Smooth muscle cell (in vitro differentiated cells): ENCODE measurements around the gene LGSN. TPM values are rescaled to one million over a fixed set of nuclear protein-coding genes. Genes with fewer than 3 reads are reported as not detected.
"Not testable (repeated sequence)": the region's sequence is repeated elsewhere in the genome, so short reads cannot be mapped to it uniquely, and the experiment has no call there.

ENCODE experiments used
- DNase-seq: peaks from one replicate; lab custom pipeline; 2025; ENCODE audit not compliant: unreplicated experiment; lab: John Stamatoyannopoulos, UW
- H2AFZ ChIP-seq: fragments of 200-600 bp; sonication (generic); 2 replicates; pipeline ENCODE4 v1.6.0; 2016; ENCODE audit warnings: antibody characterized with exemption, low read depth, mild to moderate bottlenecking
- H3F3A ChIP-seq: fragments of 200-600 bp; sonication (generic); 2 replicates; pipeline ENCODE4 v1.6.0; 2017; ENCODE audit warnings: antibody characterized with exemption, low read depth
- H3K27ac ChIP-seq: fragments of 200-600 bp; sonication (generic); 2 replicates; pipeline ENCODE4 v1.5.1; 2016; ENCODE audit warnings: low read depth, mild to moderate bottlenecking
- H3K27me3 ChIP-seq: fragments of 200-600 bp; sonication (generic); 2 replicates; pipeline ENCODE4 v1.6.1; 2016; ENCODE audit warnings: low read depth, mild to moderate bottlenecking
- H3K36me3 ChIP-seq: fragments of 200-600 bp; sonication (generic); 2 replicates; pipeline ENCODE4 v1.5.1; 2016; ENCODE audit warnings: low read depth
- H3K4me1 ChIP-seq: fragments of 200-600 bp; sonication (generic); 2 replicates; pipeline ENCODE4 v1.5.1; 2016; ENCODE audit warnings: low read depth
- H3K4me2 ChIP-seq: fragments of 200-600 bp; sonication (generic); 2 replicates; pipeline ENCODE4 v1.6.0; 2016; ENCODE audit warnings: mild to moderate bottlenecking
- H3K4me3 ChIP-seq: fragments of 200-600 bp; sonication (generic); 2 replicates; pipeline ENCODE4 v1.5.1; 2016; ENCODE audit warnings: mild to moderate bottlenecking
- H3K79me2 ChIP-seq: fragments of 200-600 bp; sonication (generic); 2 replicates; pipeline ENCODE4 v1.6.0; 2016; ENCODE audit warnings: low read depth, mild to moderate bottlenecking
- H3K9ac ChIP-seq: fragments of 200-600 bp; sonication (generic); 2 replicates; pipeline ENCODE4 v1.6.0; 2016; ENCODE audit warnings: low read depth
- H3K9me3 ChIP-seq: fragments of 200-600 bp; sonication (generic); replicated peaks from 2 replicates; pipeline ENCODE4 v1.5.1; 2016; ENCODE audit warnings: low read depth
- H4K20me1 ChIP-seq: fragments of 200-600 bp; sonication (generic); 2 replicates; pipeline ENCODE4 v1.6.0; 2016; ENCODE audit warnings: low read depth
- WGBS: methylation state at CpG from one replicate; pipeline ENCODE4 v1.1.7; 2016; ENCODE audit warnings: low lambda C conversion rate; 5-methylcytosine and 5-hydroxymethylcytosine counted together
- polyA plus RNA-seq: library from polyadenylated mRNA; unstranded; fragments of >200 nt; fragmentation: Nextera tagmentation; extraction: Ambion mirVana; gene quantifications from 2 replicates; pipeline ENCODE4 v1.2.1, GENCODE V29; 2016
- small RNA-seq: library from RNA; depleted of rRNA; stranded (forward); fragments of <200 nt; gene quantifications from one replicate; pipeline ENCODE3, GENCODE V24; 2014
- total RNA-seq: library from RNA; depleted of rRNA; stranded (reverse); fragments of >200 nt; gene quantifications from 2 replicates; pipeline ENCODE4 v1.2.3, GENCODE V29; 2014
- TF ChIP-seq, protein P1 (sequence below): fragments of 200-600 bp; sonication (generic); IDR thresholded peaks from 2 replicates; pipeline ENCODE4 v1.5.1; 2017; ENCODE audit warnings: borderline replicate concordance, mild to moderate bottlenecking, antibody characterized with exemption; ENCODE audit not compliant: insufficient read depth, poor library complexity, severe bottlenecking

Gene LGSN
- total and polyA plus RNA-seq, 2 experiments from 2014 or later = not detected

DNA sequence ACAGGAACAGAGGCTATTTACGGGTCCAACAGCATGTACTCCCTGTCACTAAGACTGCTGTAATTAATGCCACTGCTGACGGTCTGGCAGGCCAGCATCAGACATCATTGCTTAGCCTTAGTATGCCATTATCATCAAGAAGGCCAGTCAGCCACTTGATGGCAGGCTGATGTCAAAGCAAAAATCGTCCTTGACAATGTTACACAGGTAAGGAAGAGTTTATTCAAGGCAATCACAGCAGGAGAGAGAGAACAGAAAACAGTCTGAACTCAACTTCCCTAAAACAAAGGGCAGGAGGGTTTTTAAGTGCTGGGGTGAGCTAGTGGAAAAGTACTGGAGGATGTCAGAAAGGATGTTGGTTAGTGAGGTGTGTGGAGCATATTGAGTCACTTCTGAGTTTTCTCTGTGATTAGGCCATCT is 83.4 kb downstream of the LGSN start:
- no peaks in the 10 kb centered on the region for H3K36me3 ChIP-seq
- H3K4me2 ChIP-seq = no peak overlapping the region
- TF ChIP-seq, protein P1, sequence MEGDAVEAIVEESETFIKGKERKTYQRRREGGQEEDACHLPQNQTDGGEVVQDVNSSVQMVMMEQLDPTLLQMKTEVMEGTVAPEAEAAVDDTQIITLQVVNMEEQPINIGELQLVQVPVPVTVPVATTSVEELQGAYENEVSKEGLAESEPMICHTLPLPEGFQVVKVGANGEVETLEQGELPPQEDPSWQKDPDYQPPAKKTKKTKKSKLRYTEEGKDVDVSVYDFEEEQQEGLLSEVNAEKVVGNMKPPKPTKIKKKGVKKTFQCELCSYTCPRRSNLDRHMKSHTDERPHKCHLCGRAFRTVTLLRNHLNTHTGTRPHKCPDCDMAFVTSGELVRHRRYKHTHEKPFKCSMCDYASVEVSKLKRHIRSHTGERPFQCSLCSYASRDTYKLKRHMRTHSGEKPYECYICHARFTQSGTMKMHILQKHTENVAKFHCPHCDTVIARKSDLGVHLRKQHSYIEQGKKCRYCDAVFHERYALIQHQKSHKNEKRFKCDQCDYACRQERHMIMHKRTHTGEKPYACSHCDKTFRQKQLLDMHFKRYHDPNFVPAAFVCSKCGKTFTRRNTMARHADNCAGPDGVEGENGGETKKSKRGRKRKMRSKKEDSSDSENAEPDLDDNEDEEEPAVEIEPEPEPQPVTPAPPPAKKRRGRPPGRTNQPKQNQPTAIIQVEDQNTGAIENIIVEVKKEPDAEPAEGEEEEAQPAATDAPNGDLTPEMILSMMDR = no peak
- no peaks in the 10 kb centered on the region for H3K4me1 ChIP-seq
- H3K27ac ChIP-seq = no peak overlapping the region
- no peaks in the 10 kb centered on the region for H3K27me3 ChIP-seq
- WGBS = 46% methylated on average over 3 of the region's 3 CpGs
- no peaks in the 10 kb centered on the region for H4K20me1 ChIP-seq
- no peaks in the 10 kb centered on the region for H3K9me3 ChIP-seq
- no peak overlapping the region for H3K9ac ChIP-seq
- no peaks in the 10 kb centered on the region for H3F3A ChIP-seq
- no peak overlapping the region for H2AFZ ChIP-seq
- H3K79me2 ChIP-seq = no peaks in the 10 kb centered on the region
- no peak overlapping the region for H3K4me3 ChIP-seq
- DNase-seq = no peak

DNA sequence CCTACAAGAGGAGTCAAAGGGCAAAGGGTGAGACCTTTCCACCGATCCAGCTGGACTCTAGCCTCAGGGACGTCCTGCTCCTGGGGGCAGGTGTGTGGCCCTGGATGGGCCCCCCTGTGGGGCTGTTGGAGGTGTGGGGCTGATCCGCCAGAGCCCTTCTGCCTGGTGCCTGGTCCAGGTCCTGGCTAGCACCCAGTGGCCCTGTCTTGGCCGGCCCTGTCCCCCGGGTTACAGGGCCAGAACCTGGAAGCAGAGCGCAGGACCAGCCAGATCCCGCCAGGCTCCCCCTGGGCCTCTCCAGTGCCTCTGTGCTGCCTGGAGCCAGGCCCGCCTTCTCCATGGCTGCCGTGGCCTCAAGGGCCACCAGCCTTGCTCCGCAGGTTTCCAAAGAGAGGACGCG is 89.3 kb downstream of the LGSN start:
- H3K9ac ChIP-seq, DNase-seq, H3K9me3 ChIP-seq, H3K4me1 ChIP-seq, H2AFZ ChIP-seq, H3K27ac ChIP-seq, H3K4me2 ChIP-seq, H3K36me3 ChIP-seq, H3F3A ChIP-seq, H3K4me3 ChIP-seq, H4K20me1 ChIP-seq, H3K79me2 ChIP-seq, H3K27me3 ChIP-seq: not testable (repeated sequence)
- 82% methylated on average over 12 of the region's 12 CpGs for WGBS

GRCh38 chr6:63230027-63230426 is 89.8 kb downstream of the LGSN start:
- H3K27me3 ChIP-seq, H4K20me1 ChIP-seq, DNase-seq, H3K9me3 ChIP-seq, H3F3A ChIP-seq, H3K27ac ChIP-seq, H3K4me1 ChIP-seq, H3K79me2 ChIP-seq, H3K4me2 ChIP-seq, H3K4me3 ChIP-seq, H3K9ac ChIP-seq, H3K36me3 ChIP-seq, H2AFZ ChIP-seq: not testable (repeated sequence)
- WGBS = 96% methylated on average over 12 of the region's 13 CpGs

DNA sequence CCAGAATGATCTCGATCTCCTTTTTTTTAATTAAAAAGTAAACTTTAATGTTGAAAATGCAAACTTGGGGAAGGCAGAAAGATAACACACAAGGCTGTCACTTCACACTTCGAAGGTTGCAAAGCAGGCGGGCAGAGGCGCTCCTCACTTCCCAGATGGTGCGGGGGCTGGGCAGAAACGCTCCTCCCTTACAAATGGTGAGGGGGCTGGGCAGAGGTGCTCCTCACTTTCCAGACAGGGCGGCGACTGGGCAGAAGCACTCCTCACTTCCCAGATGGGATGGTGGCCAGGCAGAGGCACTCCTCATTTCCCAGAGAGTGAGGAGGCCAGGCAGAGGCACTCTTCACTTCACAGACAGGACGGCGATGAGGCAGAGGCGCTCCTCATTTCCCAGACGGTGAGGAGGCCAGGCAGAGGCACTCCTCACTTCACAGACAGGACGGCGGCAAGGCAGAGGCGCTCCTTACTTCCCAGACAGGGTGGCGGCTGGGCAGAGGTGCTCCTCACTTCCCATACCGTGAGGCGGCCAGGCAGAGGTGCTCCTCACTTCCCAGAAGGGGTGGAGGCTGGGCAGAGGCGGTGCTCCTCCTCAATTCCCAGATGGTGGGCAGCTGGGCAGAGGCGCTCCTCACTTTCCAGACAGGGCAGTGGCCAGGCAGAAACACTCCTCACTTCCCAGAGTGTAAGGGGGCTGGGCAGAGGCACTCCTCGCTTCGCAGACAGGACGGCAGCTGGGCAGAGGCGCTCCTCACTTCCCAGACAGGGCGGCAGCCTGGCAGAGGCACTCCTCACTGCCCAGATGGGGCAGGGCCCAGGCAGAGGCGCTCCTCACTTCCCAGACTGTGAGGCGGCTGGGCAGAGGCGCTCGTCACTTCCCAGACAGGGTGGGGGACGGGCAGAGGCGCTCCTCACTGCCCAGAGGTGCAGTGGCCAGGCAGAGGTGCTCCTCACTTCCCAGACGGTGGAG is 91.6 kb downstream of the LGSN start:
- not testable (repeated sequence) for H3K79me2 ChIP-seq, H3K4me1 ChIP-seq, H3K36me3 ChIP-seq, DNase-seq, H3K9ac ChIP-seq, H4K20me1 ChIP-seq, H2AFZ ChIP-seq, H3F3A ChIP-seq, H3K4me2 ChIP-seq, H3K27ac ChIP-seq, H3K4me3 ChIP-seq, H3K27me3 ChIP-seq, H3K9me3 ChIP-seq
- WGBS = 84% methylated on average over 28 of the region's 32 CpGs

- DNase-seq, H2AFZ ChIP-seq, H3K4me1 ChIP-seq, H4K20me1 ChIP-seq, H3K9me3 ChIP-seq, H3K79me2 ChIP-seq, H3K27me3 ChIP-seq, H3F3A ChIP-seq, H3K4me3 ChIP-seq, H3K27ac ChIP-seq, H3K36me3 ChIP-seq, H3K9ac ChIP-seq, H3K4me2 ChIP-seq: not testable (repeated sequence)
- WGBS = 70% methylated on average over 4 of the region's 4 CpGs
Observed at GRCh38 chr6:63225987-63226386, 93.8 kb downstream of the LGSN start.

Small RNA genes within 50 kb of the gene (small RNA-seq; reads per million reads assigned to genes)
- not detected for gene SPTLC1P3

Other genes starting within 250 kb of the LGSN start
- 0.22 TPM in 1 of 2 replicates, not detected in the other for gene FKBP1C, start 108.5 kb downstream of the LGSN start, total RNA-seq
- gene FKBP1C, start 108.5 kb downstream of the LGSN start, polyA plus RNA-seq = 0.32 and 0.45 TPM in 2 replicates